HG03039 (cell line): ENCODE results near the gene TMEM132C.

Experiments
- ATAC-seq: cut with Tn5 transposase; IDR thresholded peaks from one replicate; pipeline ENCODE4 v1.9.1; 2021; ENCODE audit warnings: mild to moderate bottlenecking, moderate library complexity; ENCODE audit not compliant: unreplicated experiment

The TMEM132C gene

GRCh38 chr12:128286970-128287369 lies 20.0 kb downstream of the TMEM132C start:
- ATAC-seq = no peak

GRCh38 chr12:128288357-128288756 lies 21.4 kb downstream of the TMEM132C start:
- ATAC-seq = no peak

GRCh38 chr12:128288896-128289295 lies 21.9 kb downstream of the TMEM132C start:
- no peak for ATAC-seq

GRCh38 chr12:128290938-128291337 lies 24.0 kb downstream of the TMEM132C start:
- ATAC-seq = no peak

GRCh38 chr12:128298091-128298748 lies 31.2 kb downstream of the TMEM132C start:
- ATAC-seq = no peak

- ATAC-seq = no peak
Observed at GRCh38 chr12:128305336-128305892, 38.4 kb downstream of the TMEM132C start.

- ATAC-seq = no peak
Observed at GRCh38 chr12:128307791-128308190, 40.8 kb downstream of the TMEM132C start.

GRCh38 chr12:128312661-128313060 lies 45.7 kb downstream of the TMEM132C start:
- ATAC-seq = no peak

- ATAC-seq = no peak
Observed at GRCh38 chr12:128313931-128314330, 47.0 kb downstream of the TMEM132C start.

GRCh38 chr12:128314611-128315010 lies 47.6 kb downstream of the TMEM132C start:
- ATAC-seq = no peak

- ATAC-seq = no peak
Observed at GRCh38 chr12:128316078-128316477, 49.1 kb downstream of the TMEM132C start.

GRCh38 chr12:128316973-128317526 lies 50.1 kb downstream of the TMEM132C start:
- no peak for ATAC-seq

- no peak for ATAC-seq
Observed at GRCh38 chr12:128318341-128318740, 51.4 kb downstream of the TMEM132C start.

- no peak for ATAC-seq
Observed at GRCh38 chr12:128318946-128319345, 52.0 kb downstream of the TMEM132C start.

GRCh38 chr12:128322341-128322740 lies 55.4 kb downstream of the TMEM132C start:
- ATAC-seq = no peak

- no peak for ATAC-seq
Observed at GRCh38 chr12:128323145-128323920, 56.4 kb downstream of the TMEM132C start.

- no peak for ATAC-seq
Observed at GRCh38 chr12:128325646-128326045, 58.7 kb downstream of the TMEM132C start.

- no peak for ATAC-seq
Observed at GRCh38 chr12:128326406-128326805, 59.4 kb downstream of the TMEM132C start.

GRCh38 chr12:128328961-128329360 lies 62.0 kb downstream of the TMEM132C start:
- ATAC-seq = no peak

- no peak for ATAC-seq
Observed at GRCh38 chr12:128336204-128337070, 69.5 kb downstream of the TMEM132C start.

- no peak for ATAC-seq
Observed at GRCh38 chr12:128337071-128337345, 70.0 kb downstream of the TMEM132C start.
